ENCODE measurements around the gene HEATR3.

Gene HEATR3

GRCh38 chr16:50152807-50153595, 87.2 kb downstream of the HEATR3 start, which contains the start of gene TENT4B:
Gene TENT4B (plus strand): TSS chr16:50153306. CDS start chr16:50153622, 316 bp downstream.
- peak; percentile 94 for DNase-seq (ENCODE audit: low spot score)

- DNase-seq (ENCODE audit: low spot score): peak; percentile 54
Observed at GRCh38 chr16:50153596-50154419, 88.0 kb downstream of the HEATR3 start.

DNA sequence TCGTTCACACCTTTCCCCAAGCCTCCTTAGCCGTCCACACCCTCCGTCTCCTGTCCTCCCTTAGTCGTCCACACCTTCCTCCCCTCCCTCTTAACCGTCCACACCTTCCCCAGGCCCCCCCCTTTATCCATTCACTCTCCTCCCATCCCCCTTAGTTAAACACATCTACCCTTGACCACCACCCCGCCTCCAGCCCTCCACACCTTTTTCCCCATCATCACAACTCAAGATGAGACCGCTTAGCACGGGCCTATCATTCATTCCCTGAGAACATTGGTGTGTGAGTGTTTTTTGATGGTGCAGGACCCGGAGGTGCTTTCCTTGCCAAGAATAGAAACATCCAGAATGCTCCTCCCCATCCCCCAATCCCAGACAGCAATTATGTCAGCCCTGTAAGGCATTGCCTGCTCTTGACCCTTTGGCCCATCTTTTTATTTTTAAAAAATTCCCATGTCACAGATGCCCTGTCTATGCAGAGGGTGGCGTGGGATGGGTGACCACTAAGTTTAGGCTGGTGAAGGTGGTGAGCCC, 88.7 kb downstream of the HEATR3 start:
- no peak for DNase-seq (ENCODE audit: low spot score)

GRCh38 chr16:50155925-50156324, 90.2 kb downstream of the HEATR3 start:
- no peak for DNase-seq (ENCODE audit: low spot score)
